ENCODE measurements around the gene OSBP.

Gene OSBP

GRCh38 chr11:59578369-59578768 lies 37.2 kb downstream of the OSBP start:
- DNase-seq (ENCODE audit: low read depth), result no peak
- no peak for TF ChIP-seq CTCF (IDR thresholded peaks at IDR 0.05; ENCODE audit: control insufficient read depth, extremely low read depth, insufficient read depth)
- no peak overlapping the region for H3K4me3 ChIP-seq (ENCODE audit: low read depth, low read length)

- TF ChIP-seq CTCF (IDR thresholded peaks at IDR 0.05; ENCODE audit: control insufficient read depth, extremely low read depth, insufficient read depth), result no peak
- no peak overlapping the region for H3K4me3 ChIP-seq (ENCODE audit: low read depth, low read length)
- no peak for DNase-seq (ENCODE audit: low read depth)
These were observed 40.1 kb downstream of the OSBP start for GRCh38 chr11:59575505-59575904.

- no peak for DNase-seq (ENCODE audit: low read depth)
- TF ChIP-seq CTCF (IDR thresholded peaks at IDR 0.05; ENCODE audit: control insufficient read depth, extremely low read depth, insufficient read depth), result no peak
- no peak overlapping the region for H3K4me3 ChIP-seq (ENCODE audit: low read depth, low read length)
These were observed 40.6 kb downstream of the OSBP start for GRCh38 chr11:59574932-59575502.

GRCh38 chr11:59574467-59574866 lies 41.1 kb downstream of the OSBP start:
- no peak for TF ChIP-seq CTCF (IDR thresholded peaks at IDR 0.05; ENCODE audit: control insufficient read depth, extremely low read depth, insufficient read depth)
- no peak overlapping the region for H3K4me3 ChIP-seq (ENCODE audit: low read depth, low read length)
- DNase-seq (ENCODE audit: low read depth), result no peak

- no peak for TF ChIP-seq CTCF (IDR thresholded peaks at IDR 0.05; ENCODE audit: control insufficient read depth, extremely low read depth, insufficient read depth)
- no peak overlapping the region for H3K4me3 ChIP-seq (ENCODE audit: low read depth, low read length)
- no peak for DNase-seq (ENCODE audit: low read depth)
These were observed 42.4 kb downstream of the OSBP start for GRCh38 chr11:59573216-59573615.

- no peak for DNase-seq (ENCODE audit: low read depth)
- no peak for TF ChIP-seq CTCF (IDR thresholded peaks at IDR 0.05; ENCODE audit: control insufficient read depth, extremely low read depth, insufficient read depth)
- H3K4me3 ChIP-seq (ENCODE audit: low read depth, low read length), result no peak overlapping the region
These were observed 43.5 kb downstream of the OSBP start for GRCh38 chr11:59572091-59572490.

- H3K4me3 ChIP-seq (ENCODE audit: low read depth, low read length), result no peak overlapping the region
- DNase-seq (ENCODE audit: low read depth), result no peak
- TF ChIP-seq CTCF (IDR thresholded peaks at IDR 0.05; ENCODE audit: control insufficient read depth, extremely low read depth, insufficient read depth), result no peak
These were observed 53.3 kb downstream of the OSBP start for GRCh38 chr11:59562292-59562691.

Measured in LNCaP clone FGC (cell line).